HG03280 (cell line): ENCODE data around the gene TTLL10.
"Not testable (repeated sequence)": the region's sequence is repeated elsewhere in the genome, so short reads cannot be mapped to it uniquely, and the experiment has no call there.

ENCODE experiments used
- ATAC-seq: cut with Tn5 transposase; IDR thresholded peaks from one replicate; pipeline ENCODE4 v1.9.1; 2021; ENCODE audit warnings: mild to moderate bottlenecking, moderate library complexity; ENCODE audit not compliant: unreplicated experiment

TTLL10 gene

GRCh38 chr1:1141244-1141910 lies 32.3 kb upstream of the TTLL10 start:
- ATAC-seq = no peak

- no peak for ATAC-seq
Observed at GRCh38 chr1:1141911-1142250, 31.8 kb upstream of the TTLL10 start.

- not testable (repeated sequence) for ATAC-seq
Observed at GRCh38 chr1:1142352-1142751, 31.3 kb upstream of the TTLL10 start.

- no peak for ATAC-seq
Observed at GRCh38 chr1:1142844-1143243, 30.8 kb upstream of the TTLL10 start.

- no peak for ATAC-seq
Observed at GRCh38 chr1:1143636-1144035, 30.0 kb upstream of the TTLL10 start.

- ATAC-seq = no peak
Observed at GRCh38 chr1:1144122-1144842, 29.4 kb upstream of the TTLL10 start.

- no peak for ATAC-seq
Observed at GRCh38 chr1:1144843-1145546, 28.7 kb upstream of the TTLL10 start.

- no peak for ATAC-seq
Observed at GRCh38 chr1:1145547-1145914, 28.1 kb upstream of the TTLL10 start.

GRCh38 chr1:1146026-1146425 lies 27.7 kb upstream of the TTLL10 start:
- ATAC-seq = no peak

GRCh38 chr1:1146596-1146995 lies 27.1 kb upstream of the TTLL10 start:
- no peak for ATAC-seq

- no peak for ATAC-seq
Observed at GRCh38 chr1:1148061-1148460, 25.6 kb upstream of the TTLL10 start.

GRCh38 chr1:1148569-1148968 lies 25.1 kb upstream of the TTLL10 start:
- ATAC-seq = no peak

GRCh38 chr1:1149416-1149815 lies 24.3 kb upstream of the TTLL10 start:
- no peak for ATAC-seq

GRCh38 chr1:1150100-1150499 lies 23.6 kb upstream of the TTLL10 start:
- no peak for ATAC-seq

GRCh38 chr1:1151306-1151705 lies 22.4 kb upstream of the TTLL10 start:
- no peak for ATAC-seq

- not testable (repeated sequence) for ATAC-seq
Observed at GRCh38 chr1:1152431-1152830, 21.2 kb upstream of the TTLL10 start.

- not testable (repeated sequence) for ATAC-seq
Observed at GRCh38 chr1:1153215-1153614, 20.5 kb upstream of the TTLL10 start.

GRCh38 chr1:1153874-1154273 lies 19.8 kb upstream of the TTLL10 start:
- ATAC-seq = no peak

GRCh38 chr1:1155258-1155657 lies 18.4 kb upstream of the TTLL10 start:
- no peak for ATAC-seq

- no peak for ATAC-seq
Observed at GRCh38 chr1:1156140-1157032, 17.3 kb upstream of the TTLL10 start.

- no peak for ATAC-seq
Observed at GRCh38 chr1:1157033-1157365, 16.7 kb upstream of the TTLL10 start.
